GDM1 (cell line): ENCODE data around the gene KMT5C.

Experiments
- DNase-seq: peaks from one replicate; lab custom pipeline; 2025; lab: John Stamatoyannopoulos, UW

KMT5C gene

DNA sequence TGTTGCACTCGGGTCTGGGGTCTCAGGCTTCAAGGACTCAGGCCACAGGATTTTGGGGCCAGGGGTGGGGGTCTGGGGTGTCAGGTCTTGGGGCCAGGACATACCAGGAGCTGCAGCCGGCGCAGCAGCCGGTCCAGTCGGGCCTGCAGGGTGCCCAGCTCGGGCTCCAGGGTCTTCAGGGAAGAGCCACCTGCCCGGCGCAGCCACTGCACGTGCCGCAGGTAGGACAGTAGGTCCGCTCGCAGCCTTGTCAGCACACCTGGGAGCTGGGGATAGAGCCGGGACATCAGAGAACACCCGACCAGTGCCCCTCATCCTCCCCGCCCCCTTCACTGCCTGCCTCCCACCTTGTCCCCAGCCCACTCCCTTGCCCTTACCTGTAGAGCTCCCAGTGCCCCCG lies 28.4 kb downstream of the KMT5C start:
- no peak for DNase-seq

- no peak for DNase-seq
These were observed 29.3 kb downstream of the KMT5C start for GRCh38 chr19:55368701-55369563.

DNA sequence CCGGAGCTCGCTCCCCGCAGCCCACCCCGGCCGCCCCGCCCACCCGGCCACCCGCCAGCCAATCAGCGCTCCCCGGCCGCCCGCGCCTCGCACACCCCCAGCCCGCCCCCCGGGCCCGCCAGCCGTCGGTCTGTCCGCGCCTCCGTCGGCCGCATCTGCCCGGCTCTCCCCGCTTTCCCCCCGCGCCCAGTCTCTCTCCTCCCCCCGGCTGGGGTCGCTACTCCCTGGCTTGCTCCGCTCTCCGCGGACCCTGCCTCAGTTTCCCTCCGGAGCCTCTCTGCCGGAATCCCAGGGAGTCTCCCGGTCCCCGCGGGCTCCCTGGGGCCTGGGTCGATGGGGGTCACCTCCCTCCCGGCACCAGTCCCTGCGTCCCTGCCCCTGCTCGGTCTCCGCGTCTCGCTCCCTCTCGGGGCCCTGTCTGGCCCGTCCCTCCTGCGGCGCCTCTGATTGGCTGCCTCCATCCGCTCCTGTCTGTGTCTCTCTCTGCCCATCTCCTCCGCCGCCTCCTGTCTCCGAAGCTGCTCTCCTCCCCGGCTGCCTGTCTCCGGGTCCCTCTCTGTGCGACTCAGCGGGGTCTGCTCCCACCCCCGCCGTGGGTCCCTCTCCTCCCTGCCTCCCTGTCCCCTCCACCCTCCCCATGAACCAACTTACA lies 30.1 kb downstream of the KMT5C start:
- no peak for DNase-seq

GRCh38 chr19:55370305-55370988 lies 30.8 kb downstream of the KMT5C start, which contains the start of gene IL11:
TSS of gene IL11 (minus strand) at chr19:55370463. CDS start at chr19:55370310, 153 bp downstream.
- DNase-seq, result no peak

GRCh38 chr19:55372316-55373081 lies 32.8 kb downstream of the KMT5C start:
- DNase-seq, result no peak

DNA sequence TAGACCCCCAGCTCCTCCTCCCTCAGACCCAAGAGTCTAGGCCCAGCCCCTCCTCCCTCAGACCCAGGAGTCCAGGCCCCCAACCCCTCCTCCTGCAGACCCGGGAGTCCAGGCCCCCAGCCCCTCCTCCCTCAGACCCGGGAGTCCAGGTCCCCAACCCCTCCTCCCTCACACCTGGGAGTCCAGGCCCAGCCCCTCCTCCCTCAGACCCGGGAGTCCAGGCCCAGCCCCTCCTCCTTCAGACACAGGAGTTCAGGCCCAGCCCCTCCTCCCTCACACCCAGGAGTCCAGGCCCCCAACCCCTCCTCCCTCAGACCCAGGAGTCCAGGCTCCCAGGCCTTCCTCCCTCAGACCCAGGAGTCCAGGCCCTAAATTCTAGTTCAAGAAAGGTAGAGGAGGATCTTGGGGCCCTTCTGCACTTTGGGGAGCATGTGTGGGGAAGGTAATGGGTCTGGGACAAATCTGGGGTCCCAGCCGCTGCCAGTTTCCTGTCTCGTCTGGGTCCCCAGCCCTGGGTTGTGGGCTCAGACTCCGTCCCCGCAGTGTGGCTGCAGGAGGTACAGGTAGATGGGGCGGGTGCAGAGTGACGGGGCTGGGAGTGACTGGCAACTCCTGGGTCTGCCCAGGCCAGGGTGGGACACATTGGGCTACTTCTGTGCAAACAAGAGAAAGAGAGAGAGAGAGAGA lies 33.8 kb downstream of the KMT5C start:
- DNase-seq, result no peak

DNA sequence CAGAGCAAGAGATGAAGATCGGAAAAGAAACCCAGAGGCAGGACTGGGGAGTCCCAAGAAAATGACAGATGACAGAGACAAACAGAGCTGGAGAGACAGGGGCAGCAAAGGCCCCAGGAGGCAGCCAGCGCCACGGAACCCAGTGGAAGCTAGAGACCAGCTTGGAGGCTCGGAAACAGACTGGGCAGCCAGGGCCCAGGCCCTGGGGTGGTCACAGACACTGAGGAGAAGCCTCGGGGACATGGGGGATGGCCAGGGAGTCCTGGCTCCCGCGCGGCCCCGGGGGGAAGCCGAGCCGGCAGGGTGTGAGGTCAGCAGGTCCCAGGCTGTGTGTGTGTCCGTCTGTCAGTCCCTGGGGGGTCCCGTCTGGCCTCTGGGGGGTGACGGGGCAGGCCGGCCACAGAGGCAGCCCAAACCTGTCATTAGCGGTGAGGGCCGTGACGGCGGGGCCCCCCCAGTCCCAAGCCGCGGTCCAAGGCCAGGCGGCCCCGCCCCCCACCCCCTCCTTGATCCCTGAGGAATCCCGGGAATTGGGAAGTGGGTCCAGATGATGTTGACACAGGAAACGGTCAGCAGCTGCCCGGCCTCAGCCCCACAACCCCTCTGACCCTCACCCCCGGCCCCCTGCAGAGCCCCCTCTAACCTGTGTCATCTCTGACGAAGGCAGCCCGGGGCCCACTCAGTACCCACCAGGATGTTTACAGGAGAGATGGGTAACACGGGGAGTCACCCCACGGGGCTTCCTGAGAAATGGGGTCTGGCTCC lies 34.5 kb downstream of the KMT5C start:
- no peak for DNase-seq

- DNase-seq, result no peak
These were observed 36.7 kb downstream of the KMT5C start, which contains the start of gene TMEM190 for GRCh38 chr19:55376241-55376933. TSS of gene TMEM190 (plus strand) at chr19:55376826. CDS start at chr19:55376854, 28 bp downstream.

GRCh38 chr19:55377356-55378131 lies 37.9 kb downstream of the KMT5C start:
- no peak for DNase-seq

GRCh38 chr19:55379174-55379573 lies 39.5 kb downstream of the KMT5C start:
- no peak for DNase-seq

DNA sequence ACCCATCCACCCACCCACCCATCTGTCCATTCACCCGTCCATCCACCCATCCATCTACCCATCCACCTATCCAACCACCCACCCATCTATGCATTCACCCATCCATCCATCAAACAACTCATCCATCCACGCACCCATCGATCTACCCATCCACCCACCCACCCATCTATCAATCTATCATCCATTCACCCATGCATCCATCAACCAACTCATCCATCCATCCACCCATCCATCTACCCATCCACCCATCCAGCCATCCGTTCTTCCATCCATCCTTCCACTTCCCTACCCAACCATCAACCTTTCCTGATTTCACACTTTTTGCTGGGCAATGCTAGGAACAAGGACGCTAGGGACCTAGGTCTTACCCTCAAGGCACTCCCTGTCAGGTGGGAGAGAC lies 42.3 kb downstream of the KMT5C start:
- DNase-seq, result no peak

- no peak for DNase-seq
These were observed 42.9 kb downstream of the KMT5C start for GRCh38 chr19:55382522-55383054.

DNA sequence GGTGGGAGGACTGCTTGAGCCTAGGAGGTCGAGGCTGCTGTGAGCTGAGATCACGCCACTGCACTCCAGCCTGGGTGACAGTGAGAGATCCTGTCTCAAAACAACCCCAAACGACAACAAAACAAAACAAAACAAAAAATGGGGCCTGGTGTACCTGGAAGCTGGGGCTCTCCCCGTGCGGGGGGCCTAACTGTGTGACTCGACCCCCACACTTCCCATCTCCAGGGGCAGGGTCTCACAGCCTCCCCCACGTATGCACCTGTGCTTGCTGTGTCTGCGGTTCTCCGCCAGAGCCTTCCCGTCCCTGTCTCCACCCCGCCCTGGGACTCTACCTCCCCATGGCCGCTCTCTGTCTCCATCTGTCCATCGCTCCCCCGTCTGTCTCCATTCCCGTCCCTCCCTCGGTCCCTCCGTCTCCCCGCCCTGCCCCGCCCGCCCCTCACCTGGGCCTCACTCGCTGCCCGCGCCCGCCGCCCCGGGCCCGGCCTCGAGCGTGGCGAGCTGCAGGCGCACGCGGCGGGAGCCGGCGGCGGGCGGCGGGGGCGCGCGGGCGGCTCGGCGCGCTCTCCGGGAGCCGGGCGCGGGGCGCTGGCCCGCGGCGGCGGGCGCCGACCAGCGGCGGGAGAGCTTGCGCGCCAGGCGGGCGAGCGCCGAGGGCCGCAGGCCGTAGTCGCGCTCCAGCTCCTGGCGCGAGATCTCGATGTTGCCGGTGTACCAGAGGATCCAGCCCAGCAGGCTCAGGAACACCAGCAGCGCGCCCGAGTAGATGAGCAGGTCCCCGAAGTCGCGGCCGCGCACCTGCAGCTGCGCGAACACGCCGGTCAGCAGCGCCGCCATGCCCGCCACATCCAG lies 43.8 kb downstream of the KMT5C start:
- DNase-seq, result no peak

DNA sequence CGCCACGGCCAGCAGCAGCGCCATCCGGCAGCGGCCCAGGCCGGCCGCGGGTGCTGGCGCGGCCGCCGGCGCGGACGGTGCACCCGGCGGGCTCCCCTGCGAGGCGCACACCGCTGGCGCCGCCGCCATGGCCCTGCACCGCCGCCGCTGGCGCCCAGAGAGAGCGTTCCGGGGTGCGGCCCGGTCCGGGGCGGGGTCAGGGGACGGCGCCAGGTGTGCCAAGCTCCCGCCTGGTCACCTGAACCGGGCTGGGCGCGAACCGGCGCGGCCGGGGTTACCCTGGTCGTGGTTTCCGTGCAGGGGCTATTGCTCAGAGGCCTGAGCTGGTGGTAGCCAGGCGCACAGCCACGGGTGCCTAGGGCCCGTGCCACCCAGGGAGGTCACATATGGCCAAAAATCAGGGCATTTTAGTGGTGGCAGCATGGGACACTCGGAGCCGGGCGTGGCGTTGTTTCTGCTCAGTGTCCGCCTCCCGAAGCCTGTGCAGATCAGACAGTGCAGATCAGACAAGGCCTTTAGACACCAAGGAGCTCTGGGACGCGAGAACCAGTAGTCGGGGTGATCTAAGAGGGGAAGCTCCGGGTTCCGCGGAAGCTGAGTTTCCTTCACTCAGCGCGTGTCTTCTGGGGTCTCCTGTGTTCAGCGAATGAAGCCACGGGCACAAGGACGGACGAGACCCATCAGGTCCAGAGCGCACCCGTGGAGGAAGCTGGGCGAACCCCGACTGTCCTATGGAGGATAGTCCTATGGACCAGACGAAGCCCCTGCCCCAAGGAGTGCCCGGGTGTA lies 44.6 kb downstream of the KMT5C start, which contains the start of gene TMEM238:
Gene TMEM238, minus strand, starts transcription at position 162 of the 789 bp plus-strand sequence. Its CDS starts 33 bp downstream, at position 129.
- no peak for DNase-seq

- DNase-seq, result peak; percentile 87
These were observed 45.4 kb downstream of the KMT5C start for GRCh38 chr19:55384920-55385723.
